ENCODE results near the gene ARAP3. TPM values are rescaled to one million over a fixed set of nuclear protein-coding genes. Genes with fewer than 3 reads are reported as not detected.

The ARAP3 gene
- total RNA-seq, 1 experiment from 2014 or later, result 15.1 TPM

DNA sequence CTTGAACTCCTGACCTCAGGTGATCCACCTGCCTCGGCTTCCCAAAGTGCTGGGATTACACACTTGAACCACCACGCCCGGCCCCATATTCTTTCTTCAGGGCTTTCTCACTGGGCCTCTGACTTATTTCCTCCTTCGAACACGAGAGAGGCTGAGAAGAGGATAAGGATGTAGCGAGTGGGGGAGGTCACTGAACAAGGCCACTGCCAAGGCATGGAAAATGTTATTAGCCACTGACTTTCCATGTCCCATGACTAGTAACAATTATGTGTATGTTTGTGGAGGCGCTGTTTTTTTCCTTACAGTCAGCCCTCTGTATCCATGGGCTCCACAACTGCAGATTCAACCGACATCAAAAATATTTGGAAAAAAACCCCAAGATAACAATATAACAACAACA lies 18.5 kb downstream of the ARAP3 start:
- peaks cover 0 to 9% of the 10 kb centered on the region in 2 experiments; a peak in 2 of 4 replicates for H3K4me1 ChIP-seq (ENCODE audit: control insufficient read depth in 1 of 2, insufficient read depth in 2 of 2, low read length in 2 of 2)
- H3K4me3 ChIP-seq (replicated peaks in 1 of 2; ENCODE audit: low read depth in 1 of 2, low read length in 2 of 2), result no peak overlapping the region
- ChIA-PET POLR2A (no interaction called here), RAD21 (ENCODE audit: low non-redundant PET in 1 of 2, low total read pairs in 2 of 2, uncharacterized antibody in 2 of 2, unreplicated experiment in 2 of 2) (no interaction called here), CTCF (no interaction called here)
- intact Hi-C loops (cut with micrococcal nuclease), result loop anchor here (10.0 kb wide), 1 partner anchor 481 kb away; no protein-coding TSS in a partner anchor
- H3K9me2 ChIP-seq (ENCODE audit: insufficient read depth), result no peaks in the 10 kb centered on the region
- H4K20me1 ChIP-seq (ENCODE audit: insufficient read depth), result peaks cover 4% of the 10 kb centered on the region; the same call in 1 of the 2 replicates
- TF ChIP-seq, protein P1, sequence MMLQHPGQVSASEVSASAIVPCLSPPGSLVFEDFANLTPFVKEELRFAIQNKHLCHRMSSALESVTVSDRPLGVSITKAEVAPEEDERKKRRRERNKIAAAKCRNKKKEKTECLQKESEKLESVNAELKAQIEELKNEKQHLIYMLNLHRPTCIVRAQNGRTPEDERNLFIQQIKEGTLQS (IDR thresholded peaks at IDR 0.05), result no peak
- no peak overlapping the region for H3K9ac ChIP-seq (ENCODE audit: low read length)
- H3K27me3 ChIP-seq (ENCODE audit: insufficient read depth, low read length), result no peaks in the 10 kb centered on the region
- H2AFZ ChIP-seq (ENCODE audit: low read depth, low read length, poor library complexity, severe bottlenecking), result no peak overlapping the region
- no peak for ATAC-seq
- H3K36me3 ChIP-seq (ENCODE audit: control insufficient read depth in 1 of 2, insufficient read depth in 2 of 2, low read length in 2 of 2), result no peaks in the 10 kb centered on the region
- no TSS peak for BruUV-seq (replicated peaks)
- no peaks in the 10 kb centered on the region for H3K9me3 ChIP-seq (ENCODE audit: control insufficient read depth in 1 of 2, insufficient read depth in 1 of 2, low read depth in 1 of 2, low read length in 2 of 2)
- H3K27ac ChIP-seq (ENCODE audit: low read depth, low read length), result no peak overlapping the region
- no peaks in the 10 kb centered on the region for H3K79me2 ChIP-seq (ENCODE audit: insufficient read depth, low read length)
- DNase-seq (ENCODE audit: low read depth, low spot score), result no peak
- no peak overlapping the region for H3K4me2 ChIP-seq (ENCODE audit: low read length)

DNA sequence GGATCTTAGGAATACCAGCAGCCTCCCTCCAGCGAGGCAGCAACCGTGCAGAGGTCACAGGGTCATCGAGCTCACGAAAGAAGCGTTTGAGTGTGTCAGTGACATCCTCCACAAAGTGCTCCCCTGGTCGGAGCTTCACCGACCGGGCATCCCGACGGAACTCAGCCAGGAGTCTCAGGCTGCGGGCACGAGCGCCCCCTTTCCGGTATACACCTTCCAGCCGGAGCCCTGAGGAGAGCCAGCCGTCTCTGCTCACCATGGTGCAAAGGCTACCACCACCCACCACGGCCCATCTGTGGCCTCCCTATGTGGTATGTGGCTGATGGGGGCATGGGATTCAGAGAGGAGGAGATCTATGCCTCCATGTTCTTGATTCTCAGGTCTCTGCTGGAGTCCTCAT lies 20.0 kb downstream of the ARAP3 start:
- ATAC-seq, result no peak
- Histone ChIP-seq H3K27me3 (ENCODE audit: insufficient read depth, low read length) (no peaks in the 10 kb centered on the region), H3K36me3 (ENCODE audit: control insufficient read depth in 1 of 2, insufficient read depth in 2 of 2, low read length in 2 of 2) (no peaks in the 10 kb centered on the region), H3K9me2 (ENCODE audit: insufficient read depth) (no peaks in the 10 kb centered on the region), H3K4me1 (ENCODE audit: control insufficient read depth in 1 of 2, insufficient read depth in 2 of 2, low read length in 2 of 2) (peaks cover 0 to 19% of the 10 kb centered on the region in 2 experiments; a peak in 2 of 4 replicates), H3K9me3 (ENCODE audit: control insufficient read depth in 1 of 2, insufficient read depth in 1 of 2, low read depth in 1 of 2, low read length in 2 of 2) (no peaks in the 10 kb centered on the region), H2AFZ (ENCODE audit: low read depth, low read length, poor library complexity, severe bottlenecking) (no peak overlapping the region), H3K27ac (ENCODE audit: low read depth, low read length) (no peak overlapping the region), H3K4me2 (ENCODE audit: low read length) (no peak overlapping the region), H3K4me3 (replicated peaks in 1 of 2; ENCODE audit: low read depth in 1 of 2, low read length in 2 of 2) (no peak overlapping the region), H4K20me1 (ENCODE audit: insufficient read depth) (peaks cover 4% of the 10 kb centered on the region; the same call in 1 of the 2 replicates), H3K79me2 (ENCODE audit: insufficient read depth, low read length) (no peaks in the 10 kb centered on the region), H3K9ac (ENCODE audit: low read length) (no peak overlapping the region)
- DNase-seq (ENCODE audit: low read depth, low spot score), result no peak
- intact Hi-C loops (cut with micrococcal nuclease), result loop anchor here (10.0 kb wide), 1 partner anchor 483 kb away; no protein-coding TSS in a partner anchor
- CTCF ChIA-PET, result no interaction called here
- BruUV-seq (replicated peaks), result no TSS peak
- TF ChIP-seq POLR2A (IDR thresholded peaks at IDR 0.05; ENCODE audit: borderline replicate concordance, extremely low read depth, insufficient read depth, insufficient read length) (no peak), EZH2phosphoT487 (IDR thresholded peaks at IDR 0.05; ENCODE audit: borderline replicate concordance) (no peak), ZFX (IDR thresholded peaks at IDR 0.05) (no peak), RAD21 (IDR thresholded peaks at IDR 0.05; ENCODE audit: low read depth) (no peak), YY1 (IDR thresholded peaks at IDR 0.05; ENCODE audit: extremely low read depth, insufficient replicate concordance, low read depth, low read length) (no peak), EGR1 (IDR thresholded peaks at IDR 0.05; ENCODE audit: low read depth) (no peak), SIN3A (IDR thresholded peaks at IDR 0.05; ENCODE audit: low read depth) (no peak), ELF1 (IDR thresholded peaks at IDR 0.05; ENCODE audit: borderline replicate concordance, low read depth) (no peak), TCF7L2 (IDR thresholded peaks at IDR 0.05; ENCODE audit: borderline replicate concordance, extremely low read depth, insufficient read depth, insufficient read length) (no peak), SP1 (IDR thresholded peaks at IDR 0.05; ENCODE audit: low read depth) (no peak), POLR2AphosphoS5 (IDR thresholded peaks at IDR 0.05; ENCODE audit: low read depth, low read length) (no peak), ZNF274 (IDR thresholded peaks at IDR 0.05; ENCODE audit: low read depth, low read length) (no peak), EZH2 (IDR thresholded peaks at IDR 0.05) (no peak), JUND (IDR thresholded peaks at IDR 0.05) (no peak)
- TF ChIP-seq, protein P2, sequence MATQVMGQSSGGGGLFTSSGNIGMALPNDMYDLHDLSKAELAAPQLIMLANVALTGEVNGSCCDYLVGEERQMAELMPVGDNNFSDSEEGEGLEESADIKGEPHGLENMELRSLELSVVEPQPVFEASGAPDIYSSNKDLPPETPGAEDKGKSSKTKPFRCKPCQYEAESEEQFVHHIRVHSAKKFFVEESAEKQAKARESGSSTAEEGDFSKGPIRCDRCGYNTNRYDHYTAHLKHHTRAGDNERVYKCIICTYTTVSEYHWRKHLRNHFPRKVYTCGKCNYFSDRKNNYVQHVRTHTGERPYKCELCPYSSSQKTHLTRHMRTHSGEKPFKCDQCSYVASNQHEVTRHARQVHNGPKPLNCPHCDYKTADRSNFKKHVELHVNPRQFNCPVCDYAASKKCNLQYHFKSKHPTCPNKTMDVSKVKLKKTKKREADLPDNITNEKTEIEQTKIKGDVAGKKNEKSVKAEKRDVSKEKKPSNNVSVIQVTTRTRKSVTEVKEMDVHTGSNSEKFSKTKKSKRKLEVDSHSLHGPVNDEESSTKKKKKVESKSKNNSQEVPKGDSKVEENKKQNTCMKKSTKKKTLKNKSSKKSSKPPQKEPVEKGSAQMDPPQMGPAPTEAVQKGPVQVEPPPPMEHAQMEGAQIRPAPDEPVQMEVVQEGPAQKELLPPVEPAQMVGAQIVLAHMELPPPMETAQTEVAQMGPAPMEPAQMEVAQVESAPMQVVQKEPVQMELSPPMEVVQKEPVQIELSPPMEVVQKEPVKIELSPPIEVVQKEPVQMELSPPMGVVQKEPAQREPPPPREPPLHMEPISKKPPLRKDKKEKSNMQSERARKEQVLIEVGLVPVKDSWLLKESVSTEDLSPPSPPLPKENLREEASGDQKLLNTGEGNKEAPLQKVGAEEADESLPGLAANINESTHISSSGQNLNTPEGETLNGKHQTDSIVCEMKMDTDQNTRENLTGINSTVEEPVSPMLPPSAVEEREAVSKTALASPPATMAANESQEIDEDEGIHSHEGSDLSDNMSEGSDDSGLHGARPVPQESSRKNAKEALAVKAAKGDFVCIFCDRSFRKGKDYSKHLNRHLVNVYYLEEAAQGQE (IDR thresholded peaks at IDR 0.05; ENCODE audit: low read depth), result no peak
- TF ChIP-seq, protein P3, sequence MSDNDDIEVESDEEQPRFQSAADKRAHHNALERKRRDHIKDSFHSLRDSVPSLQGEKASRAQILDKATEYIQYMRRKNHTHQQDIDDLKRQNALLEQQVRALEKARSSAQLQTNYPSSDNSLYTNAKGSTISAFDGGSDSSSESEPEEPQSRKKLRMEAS (IDR thresholded peaks at IDR 0.05), result no peak
- TF ChIP-seq, protein P1 (IDR thresholded peaks at IDR 0.05), result no peak
- POLR2A ChIA-PET, result interaction anchor here (0.5 kb wide), 1 partner anchor 224 kb away, joined by 3 read pairs; no protein-coding TSS in a partner anchor
- RAD21 ChIA-PET (ENCODE audit: low non-redundant PET in 1 of 2, low total read pairs in 2 of 2, uncharacterized antibody in 2 of 2, unreplicated experiment in 2 of 2), result no interaction called here
